HepG2 (cell line): ENCODE data around the gene KRT77. TPM values are rescaled to one million over a fixed set of nuclear protein-coding genes. Genes with fewer than 3 reads are reported as not detected.

Source experiments
- ATAC-seq: fragments of 200-7000 bp; cut with Tn5 transposase; 3 replicates; pipeline ENCODE4 v1.9.1; 2020; ENCODE audit warnings: mild to moderate bottlenecking, moderate library complexity
- BruUV-seq: library from RNA; stranded (reverse); fragments of 400-500 nt; replicated peaks from 2 replicates; lab custom pipeline; 2021; lab: Mats Ljungman, UMichigan
- CTCF ChIA-PET: fragments of 300-600 bp; formaldehyde crosslinking; extraction: SDS; loops from one replicate; lab custom pipeline; 2021; ENCODE audit warnings: low total read pairs, inconsistent platforms, low intra/inter-chr PET ratio; lab: Yijun Ruan, JAX
- POLR2A ChIA-PET: fragments of 350-600 bp; sonication (Branson Sonifier 250); formaldehyde crosslinking; loops from one replicate; lab custom pipeline; 2020; ENCODE audit warnings: antibody characterized with exemption, inconsistent platforms; lab: Yijun Ruan, JAX
- DNase-seq: peaks from one replicate; pipeline ENCODE4 v3.0.0-alpha.2; 2015; ENCODE audit warnings: low spot score
- FAIRE-seq: peaks from 3 replicates; lab custom pipeline; 2011; peaks lifted over from hg19 to GRCh38; lab: Jason Lieb, UNC
- H2AFZ ChIP-seq: one replicate; pipeline ENCODE4 v1.6.1; 2011; ENCODE audit warnings: low read length, inconsistent platforms
- H3K27ac ChIP-seq: fragments of 300-600 bp; 3 replicates; pipeline ENCODE4 v1.8.0; 2011; ENCODE audit warnings: mixed run types, mild to moderate bottlenecking, mixed read lengths, low read length, inconsistent platforms; ENCODE audit not compliant: insufficient read depth; ENCODE audit errors: extremely low read length
- H3K27me3 ChIP-seq, 2 experiments: fragments of 200-600 bp in 1 of 2; 2 replicates in 1 of 2; 3 replicates in 1 of 2; pipeline versions ENCODE4 v1.6.0 to v1.8.0; 2011; ENCODE audit warnings: low read length in 2 of 2, mild to moderate bottlenecking in 2 of 2, moderate library complexity in 2 of 2, inconsistent platforms in 1 of 2; ENCODE audit not compliant: insufficient read depth in 2 of 2, control insufficient read depth in 1 of 2
- H3K36me3 ChIP-seq, 2 experiments: fragments of 200-600 bp in 1 of 2; replicated peaks in 1 of 2; 2 replicates in 1 of 2; 3 replicates in 1 of 2; pipeline versions ENCODE4 v1.5.1 to v1.8.0; 2011; ENCODE audit warnings: low read length in 2 of 2, inconsistent platforms in 1 of 2; ENCODE audit not compliant: insufficient read depth in 2 of 2, control insufficient read depth in 1 of 2
- H3K4me1 ChIP-seq: 2 replicates; pipeline ENCODE4 v1.5.1; 2012; ENCODE audit warnings: low read length, inconsistent platforms; ENCODE audit not compliant: insufficient read depth
- H3K4me2 ChIP-seq: 2 replicates; pipeline ENCODE4 v1.6.0; 2011; ENCODE audit warnings: low read depth, low read length, inconsistent platforms
- H3K4me3 ChIP-seq, 3 experiments: fragments of 200-600 bp in 1 of 3; sonication (generic), shearing (Covaris generic) in 1 of 3; replicated peaks in 1 of 3; 2 replicates each; pipeline ENCODE4 v1.5.1; 2011 to 2016; ENCODE audit warnings: low read length in 3 of 3, inconsistent platforms in 2 of 3, low read depth in 2 of 3, mild to moderate bottlenecking in 2 of 3, control low read depth in 1 of 3, mixed read lengths in 1 of 3; ENCODE audit not compliant: insufficient read depth in 1 of 3
- H3K79me2 ChIP-seq: one replicate; pipeline ENCODE4 v1.6.1; 2011; ENCODE audit warnings: low read length, inconsistent platforms; ENCODE audit not compliant: insufficient read depth
- H3K9ac ChIP-seq: 2 replicates; pipeline ENCODE4 v1.6.0; 2011; ENCODE audit warnings: mild to moderate bottlenecking, low read depth, low read length, inconsistent platforms; ENCODE audit not compliant: insufficient read depth
- H3K9me3 ChIP-seq: 2 replicates; pipeline ENCODE4 v1.5.1; 2012; ENCODE audit warnings: mild to moderate bottlenecking, low read length
- H4K20me1 ChIP-seq: 2 replicates; pipeline ENCODE4 v1.6.0; 2011; ENCODE audit warnings: inconsistent platforms, mild to moderate bottlenecking, low read length, moderate library complexity; ENCODE audit not compliant: insufficient read depth
- NR3C1 ChIP-seq: sonication (generic); formaldehyde crosslinking; IDR thresholded peaks from 2 replicates; pipeline ENCODE4 v1.4.0; 2020; ENCODE audit warnings: missing genetic modification reagents
- USF2 ChIP-seq, 2 experiments: sonication (generic) in 1 of 2; formaldehyde crosslinking in 1 of 2; IDR thresholded peaks; 2 replicates each; pipeline versions ENCODE4 v1.5.1 to v1.6.1; 2011 to 2020; ENCODE audit warnings: borderline replicate concordance in 1 of 2, low read depth in 1 of 2, low read length in 1 of 2, mild to moderate bottlenecking in 1 of 2, missing genetic modification reagents in 1 of 2, moderate library complexity in 1 of 2
- ZNF75D ChIP-seq: sonication (generic); formaldehyde crosslinking; IDR thresholded peaks from 2 replicates; pipeline ENCODE4 v1.8.1; 2023; ENCODE audit warnings: missing genetic modification reagents, mild to moderate bottlenecking, borderline replicate concordance
- ZNF772 ChIP-seq: sonication (generic); formaldehyde crosslinking; IDR thresholded peaks from 2 replicates; pipeline ENCODE4 v1.5.0; 2020; ENCODE audit warnings: mild to moderate bottlenecking, missing genetic modification reagents
- ZNF850 ChIP-seq: sonication (generic); formaldehyde crosslinking; conservative IDR thresholded peaks from 2 replicates; pipeline ENCODE4 v1.9.0; 2021; ENCODE audit warnings: mild to moderate bottlenecking, missing genetic modification reagents
- WGBS: methylation state at CpG from one replicate; pipeline ENCODE4 v1.1.6; 2017; ENCODE audit warnings: low lambda C conversion rate; 5-methylcytosine and 5-hydroxymethylcytosine counted together
- in situ Hi-C: cut with HindIII; loops from 2 replicates; pipeline ENCODE4 v1.10.0; 2017; ENCODE audit warnings: low pct_unique_long_range_greater_than_20kb; ENCODE audit not compliant: extremely low pct_ligation_motif_present
- intact Hi-C: fragments of 100-400 bp; cut with micrococcal nuclease; formaldehyde crosslinking; loops from one replicate; pipeline ENCODE4 v1.10.0; 2022; ENCODE audit not compliant: unreplicated experiment
- polyA plus RNA-seq, 8 experiments: library from polyadenylated mRNA; depleted of rRNA in 3 of 8; stranded (reverse) in 7 of 8; unstranded in 1 of 8; fragments of >200 nt; fragmentation: Illumina TruSeq in 4 of 8; extraction: Trizol in 4 of 8; gene quantifications; 2 replicates each; pipeline versions ENCODE4 v1.2.1 to v1.2.3, GENCODE V29; 2011 to 2016; ENCODE audit warnings: low read depth in 4 of 8, missing spikeins in 1 of 8, mixed read lengths in 1 of 8; ENCODE audit not compliant: insufficient read depth in 1 of 8
- total RNA-seq, 5 experiments: library from RNA; depleted of rRNA; stranded (reverse); fragments of >200 nt; fragmentation: Illumina TruSeq; extraction: Trizol; gene quantifications; 2 replicates each; pipeline ENCODE4 v1.2.3, GENCODE V29; 2016; ENCODE audit warnings: low read depth in 1 of 5
- TF ChIP-seq, protein P1 (sequence below): sonication (generic); formaldehyde crosslinking; IDR thresholded peaks from 2 replicates; pipeline ENCODE4 v1.4.0; 2020; ENCODE audit warnings: missing genetic modification reagents

KRT77 gene
- total and polyA plus RNA-seq, 2 of the 13 experiments (the other 11 are each of a cell fraction or from before 2014, with no cell fraction given), result not detected

DNA sequence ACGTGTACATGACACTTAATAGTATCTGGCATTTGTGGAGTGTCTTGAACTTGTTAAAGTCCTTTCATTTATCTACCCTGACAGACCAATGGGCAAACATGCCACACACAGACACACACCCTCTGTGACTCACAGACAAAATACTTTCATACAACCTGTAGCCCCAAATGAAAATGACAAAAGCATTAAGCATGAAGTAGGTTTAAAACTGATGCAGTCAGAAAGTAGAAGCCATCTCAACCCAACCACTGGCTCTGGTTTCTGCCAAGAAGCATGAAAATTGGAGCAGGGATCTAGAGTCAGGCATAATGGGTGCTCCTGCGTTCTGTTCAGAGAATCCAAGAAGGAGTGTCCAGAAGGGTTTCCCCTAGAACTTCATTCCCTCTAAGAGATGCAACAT is 23.1 kb upstream of the KRT77 start:
- Histone ChIP-seq H3K27ac (no peak overlapping the region), H4K20me1 (no peaks in the 10 kb centered on the region), H3K36me3 (no peaks in the 10 kb centered on the region), H3K9ac (no peak overlapping the region), H3K27me3 (peaks cover 2 to 41% of the 10 kb centered on the region in 2 experiments; a peak in 3 of 5 replicates), H3K4me2 (no peak overlapping the region), H3K4me1 (no peaks in the 10 kb centered on the region), H3K79me2 (no peaks in the 10 kb centered on the region), H2AFZ (no peak overlapping the region), H3K4me3 (no peak overlapping the region), H3K9me3 (no peaks in the 10 kb centered on the region)
- intact Hi-C loops (no loop called here), in situ Hi-C loops (no loop called here)
- 0% methylated on average over 1 of the region's 2 CpGs for WGBS
- no peak for ATAC-seq
- TF ChIP-seq ZNF772 (CRISPR knock-in tag), result no peak
- no peak for TF ChIP-seq ZNF850 (CRISPR knock-in tag)
- TF ChIP-seq USF2 (IDR thresholded peaks at IDR 0.05; ENCODE audit: low read depth, low read length), result no peak
- TF ChIP-seq USF2 (CRISPR knock-in tag; IDR thresholded peaks at IDR 0.05; ENCODE audit: borderline replicate concordance), result no peak
- TF ChIP-seq NR3C1, result no peak
- TF ChIP-seq ZNF75D, result no peak
- TF ChIP-seq, protein P1, sequence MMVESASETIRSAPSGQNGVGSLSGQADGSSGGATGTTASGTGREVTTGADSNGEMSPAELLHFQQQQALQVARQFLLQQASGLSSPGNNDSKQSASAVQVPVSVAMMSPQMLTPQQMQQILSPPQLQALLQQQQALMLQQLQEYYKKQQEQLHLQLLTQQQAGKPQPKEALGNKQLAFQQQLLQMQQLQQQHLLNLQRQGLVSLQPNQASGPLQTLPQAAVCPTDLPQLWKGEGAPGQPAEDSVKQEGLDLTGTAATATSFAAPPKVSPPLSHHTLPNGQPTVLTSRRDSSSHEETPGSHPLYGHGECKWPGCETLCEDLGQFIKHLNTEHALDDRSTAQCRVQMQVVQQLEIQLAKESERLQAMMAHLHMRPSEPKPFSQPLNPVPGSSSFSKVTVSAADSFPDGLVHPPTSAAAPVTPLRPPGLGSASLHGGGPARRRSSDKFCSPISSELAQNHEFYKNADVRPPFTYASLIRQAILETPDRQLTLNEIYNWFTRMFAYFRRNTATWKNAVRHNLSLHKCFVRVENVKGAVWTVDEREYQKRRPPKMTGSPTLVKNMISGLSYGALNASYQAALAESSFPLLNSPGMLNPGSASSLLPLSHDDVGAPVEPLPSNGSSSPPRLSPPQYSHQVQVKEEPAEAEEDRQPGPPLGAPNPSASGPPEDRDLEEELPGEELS, result no peak
- CTCF ChIA-PET, result no interaction called here
- no TSS peak for BruUV-seq
- FAIRE-seq, result no peak
- POLR2A ChIA-PET, result no interaction called here
- no peak for DNase-seq
